Measurements from ENCODE around the gene GPR150.

GRCh38 chr5:95638632-95639031 is 18.7 kb downstream of the GPR150 start:
- TF ChIP-seq TAF1 (IDR thresholded peaks at IDR 0.05; ENCODE audit: borderline replicate concordance, low read depth, low read length) (peak; percentile 24; the same call in 1 of the 2 replicates), POLR2A (IDR thresholded peaks at IDR 0.05; ENCODE audit: low read depth, low read length) (no peak), POLR2AphosphoS5 (IDR thresholded peaks at IDR 0.05; ENCODE audit: low read depth, low read length) (no peak)
